H1 (cell line): ENCODE data around the gene CCNY. TPM values are rescaled to one million over a fixed set of nuclear protein-coding genes. Genes with fewer than 3 reads are reported as not detected.

Experiments
- CTCF ChIA-PET: fragments of 300-600 bp; sonication (Branson Sonifier 250); formaldehyde crosslinking; loops from one replicate; lab custom pipeline; 2021; ENCODE audit not compliant: partially characterized antibody; lab: Charles Lee
- POLR2A ChIA-PET: fragments of 300-600 bp; sonication (Branson Sonifier 250); formaldehyde crosslinking; loops from one replicate; lab custom pipeline; 2021; ENCODE audit warnings: inconsistent platforms; ENCODE audit not compliant: partially characterized antibody; lab: Charles Lee
- DNase-seq, 2 experiments: peaks; one replicate each; pipeline versions ENCODE4 v3.0.0 to v3.0.0-alpha.2; 2010 to 2022; ENCODE audit warnings: low spot score in 2 of 2, low read depth in 1 of 2, mixed read lengths in 1 of 2
- FAIRE-seq: peaks from 2 replicates; lab custom pipeline; 2011; peaks lifted over from hg19 to GRCh38; lab: Jason Lieb, UNC
- H2AFZ ChIP-seq: 2 replicates; pipeline ENCODE4 v1.8.1; 2012; ENCODE audit warnings: low read length, inconsistent platforms
- H2AK5ac ChIP-seq: 2 replicates; pipeline ENCODE4 v1.6.1; 2013; ENCODE audit warnings: low read depth, low read length
- H2BK120ac ChIP-seq: replicated peaks from 2 replicates; pipeline ENCODE3; 2013; ENCODE audit warnings: low read depth, low read length, inconsistent platforms
- H2BK12ac ChIP-seq: 2 replicates; pipeline ENCODE4 v1.6.1; 2013; ENCODE audit warnings: low read depth, low read length
- H2BK15ac ChIP-seq: 2 replicates; pipeline ENCODE4 v1.6.1; 2013; ENCODE audit warnings: low read length
- H2BK20ac ChIP-seq: 2 replicates; pipeline ENCODE4 v1.6.1; 2013; ENCODE audit warnings: low read length
- H2BK5ac ChIP-seq: 2 replicates; pipeline ENCODE4 v1.6.1; 2013; ENCODE audit warnings: low read depth, low read length
- H3K14ac ChIP-seq: 2 replicates; pipeline ENCODE4 v1.6.1; 2013; ENCODE audit warnings: inconsistent platforms; ENCODE audit not compliant: insufficient read length
- H3K18ac ChIP-seq: 2 replicates; pipeline ENCODE4 v1.6.1; 2013; ENCODE audit warnings: low read length; ENCODE audit errors: extremely low read depth
- H3K23ac ChIP-seq: 2 replicates; pipeline ENCODE4 v1.6.1; 2013; ENCODE audit warnings: inconsistent platforms; ENCODE audit not compliant: insufficient read length
- H3K23me2 ChIP-seq: 2 replicates; pipeline ENCODE4 v1.6.1; 2013; ENCODE audit warnings: low read depth, low read length
- H3K27ac ChIP-seq: 2 replicates; pipeline ENCODE4 v1.6.1; 2011; ENCODE audit warnings: low read depth, low read length, inconsistent platforms
- H3K27me3 ChIP-seq, 4 experiments: replicated peaks in 1 of 4; 1 replicate in 1 of 4; 2 replicates in 3 of 4; pipeline versions ENCODE4 v1.6.1 to v1.8.1; 2011 to 2013; ENCODE audit warnings: low read length in 3 of 4, mild to moderate bottlenecking in 3 of 4, inconsistent platforms in 2 of 4, mixed read lengths in 2 of 4, moderate library complexity in 1 of 4; ENCODE audit not compliant: control insufficient read depth in 3 of 4, insufficient read depth in 3 of 4; ENCODE audit errors: extremely low read depth in 1 of 4
- H3K36me3 ChIP-seq, 4 experiments: 2 replicates each; pipeline versions ENCODE4 v1.6.1 to v1.8.1; 2011 to 2013; ENCODE audit warnings: mild to moderate bottlenecking in 4 of 4, low read length in 3 of 4, moderate library complexity in 2 of 4, control low read depth in 1 of 4, inconsistent platforms in 1 of 4; ENCODE audit not compliant: insufficient read depth in 4 of 4, control insufficient read depth in 2 of 4
- H3K4ac ChIP-seq: replicated peaks from 2 replicates; pipeline ENCODE3; 2013; ENCODE audit warnings: low read length, low read depth, mixed read lengths, inconsistent platforms; ENCODE audit not compliant: insufficient read length
- H3K4me1 ChIP-seq, 4 experiments: replicated peaks in 1 of 4; 1 replicate in 1 of 4; 2 replicates in 3 of 4; pipeline versions ENCODE4 v1.6.1 to v1.8.1; 2011 to 2013; ENCODE audit warnings: low read length in 3 of 4, inconsistent platforms in 2 of 4, mixed read lengths in 1 of 4; ENCODE audit not compliant: insufficient read depth in 4 of 4, control insufficient read depth in 3 of 4
- H3K4me2 ChIP-seq, 2 experiments: 2 replicates each; pipeline versions ENCODE4 v1.6.1 to v1.8.1; 2011 to 2013; ENCODE audit warnings: low read depth in 2 of 2, low read length in 2 of 2, control low read depth in 1 of 2, inconsistent platforms in 1 of 2, mild to moderate bottlenecking in 1 of 2; ENCODE audit not compliant: insufficient read depth in 1 of 2
- H3K4me3 ChIP-seq, 4 experiments: fragments of 200-600, 300-600 bp in 1 of 4; sonication (generic), shearing (Covaris generic), sonication (Bioruptor Twin) in 1 of 4; 2 replicates each; pipeline versions ENCODE4 v1.5.1 to v1.8.1; 2011 to 2016; ENCODE audit warnings: low read length in 4 of 4, low read depth in 3 of 4, control low read depth in 2 of 4, inconsistent platforms in 2 of 4, mild to moderate bottlenecking in 2 of 4, mixed read lengths in 1 of 4, moderate library complexity in 1 of 4; ENCODE audit not compliant: insufficient read depth in 2 of 4; ENCODE audit errors: extremely low read depth in 1 of 4
- H3K56ac ChIP-seq: replicated peaks from 2 replicates; pipeline ENCODE3; 2013; ENCODE audit warnings: low read depth, mild to moderate bottlenecking, mixed read lengths, low read length, inconsistent platforms; ENCODE audit not compliant: insufficient read length
- H3K79me1 ChIP-seq: 2 replicates; pipeline ENCODE4 v1.6.1; 2013; ENCODE audit warnings: low read depth, low read length, control low read depth
- H3K79me2 ChIP-seq, 2 experiments: 2 replicates each; pipeline versions ENCODE4 v1.6.1 to v1.8.1; 2012 to 2013; ENCODE audit warnings: low read length in 2 of 2, mild to moderate bottlenecking in 2 of 2, inconsistent platforms in 1 of 2; ENCODE audit not compliant: insufficient read depth in 2 of 2, control insufficient read depth in 1 of 2
- H3K9ac ChIP-seq, 4 experiments: replicated peaks in 1 of 4; 1 replicate in 1 of 4; 2 replicates in 3 of 4; pipeline versions ENCODE4 v1.6.1 to v1.8.1; 2011 to 2013; ENCODE audit warnings: low read depth in 3 of 4, low read length in 3 of 4, control low read depth in 2 of 4, mild to moderate bottlenecking in 2 of 4, moderate library complexity in 2 of 4, inconsistent platforms in 1 of 4; ENCODE audit errors: extremely low read depth in 1 of 4
- H3K9me3 ChIP-seq, 2 experiments: 2 replicates each; pipeline versions ENCODE4 v1.6.1 to v1.8.1; 2012 to 2013; ENCODE audit warnings: mild to moderate bottlenecking in 2 of 2, moderate library complexity in 2 of 2, control low read depth in 1 of 2, inconsistent platforms in 1 of 2, low read depth in 1 of 2, low read length in 1 of 2, mixed read lengths in 1 of 2; ENCODE audit not compliant: insufficient read depth in 2 of 2
- H4K20me1 ChIP-seq, 2 experiments: replicated peaks in 1 of 2; 2 replicates each; pipeline versions ENCODE3 to v1.8.1; 2011 to 2013; ENCODE audit warnings: inconsistent platforms in 2 of 2, low read length in 2 of 2, mild to moderate bottlenecking in 1 of 2; ENCODE audit not compliant: insufficient read depth in 2 of 2, control insufficient read depth in 1 of 2
- H4K5ac ChIP-seq: 2 replicates; pipeline ENCODE4 v1.6.1; 2013; ENCODE audit warnings: low read length, low read depth, mixed read lengths, inconsistent platforms; ENCODE audit not compliant: insufficient read length
- H4K8ac ChIP-seq: 2 replicates; pipeline ENCODE4 v1.8.0; 2013; ENCODE audit warnings: mild to moderate bottlenecking, moderate library complexity, low read length, inconsistent platforms; ENCODE audit not compliant: insufficient read depth; ENCODE audit errors: extremely low read depth
- H4K91ac ChIP-seq: replicated peaks from 2 replicates; pipeline ENCODE3; 2013; ENCODE audit warnings: low read length, mixed read lengths, inconsistent platforms; ENCODE audit not compliant: insufficient read length
- BACH1 ChIP-seq: IDR thresholded peaks from 2 replicates; pipeline ENCODE4 v1.6.1; 2012; ENCODE audit warnings: low read length, improper control_type of control experiment
- CBX5 ChIP-seq: fragments of 300-800, 300-1000 bp; sonication (generic); IDR thresholded peaks from 2 replicates; pipeline ENCODE4 v1.7.1; 2016; ENCODE audit warnings: antibody characterized with exemption, low read length, low read depth
- CHD1 ChIP-seq: IDR thresholded peaks from 2 replicates; pipeline ENCODE4 v1.6.1; 2012; ENCODE audit warnings: low read depth, low read length, improper control_type of control experiment
- CREB1 ChIP-seq: IDR thresholded peaks from 2 replicates; pipeline ENCODE4 v1.6.1; 2012; ENCODE audit warnings: inconsistent platforms
- POU5F1 ChIP-seq: IDR thresholded peaks from 2 replicates; pipeline ENCODE4 v1.6.1; 2011; ENCODE audit warnings: low read depth, mild to moderate bottlenecking, low read length, moderate library complexity
- RNF2 ChIP-seq: fragments of 200-900, 300-1000 bp; sonication (generic); IDR thresholded peaks from 2 replicates; pipeline ENCODE4 v1.7.1; 2016; ENCODE audit warnings: borderline replicate concordance, low read depth, mild to moderate bottlenecking, antibody characterized with exemption, low read length; ENCODE audit not compliant: poor library complexity, severe bottlenecking; ENCODE audit errors: missing control alignments
- TBP ChIP-seq: IDR thresholded peaks from 2 replicates; pipeline ENCODE4 v1.6.1; 2011; ENCODE audit warnings: low read depth, low read length, improper control_type of control experiment
- WGBS, 2 experiments: shearing (Covaris generic) in 1 of 2; methylation state at CpG; one replicate each; pipeline versions ENCODE4 v1.1.6 to v1.1.7; 2013 to 2015; ENCODE audit warnings: low lambda C conversion rate in 2 of 2, mixed read lengths in 2 of 2, inconsistent platforms in 1 of 2, low coverage in 1 of 2, missing lambda C conversion rate in 1 of 2; ENCODE audit not compliant: insufficient replicate concordance in 2 of 2, insufficient coverage in 1 of 2, insufficient read length in 1 of 2; ENCODE audit errors: extremely low coverage in 1 of 2, missing lambda C conversion rate in 1 of 2; 5-methylcytosine and 5-hydroxymethylcytosine counted together
- polyA plus RNA-seq, 7 experiments: library from polyadenylated mRNA; depleted of rRNA in 3 of 7; stranded (reverse) in 5 of 7; unstranded in 2 of 7; fragments of >200 nt in 5 of 7; fragments of 200-250 nt in 2 of 7; gene quantifications; 1 replicate in 5 of 7; 2 replicates in 1 of 7; 4 replicates in 1 of 7; pipeline versions ENCODE4 v1.2.1 to v1.2.3, GENCODE V29; 2011 to 2013; ENCODE audit warnings: missing spikeins in 2 of 7, mixed read lengths in 2 of 7
- total RNA-seq: library from RNA; stranded (reverse); fragmentation: NEBNext Ultra II Directional; extraction: Animal tissue kit (Norgen Biotek cat#: 25700); gene quantifications from 2 replicates; pipeline ENCODE4 v1.2.1, GENCODE V29; 2021
- TF ChIP-seq, protein P1 (sequence below): IDR thresholded peaks from 2 replicates; pipeline ENCODE4 v1.6.1; 2011; ENCODE audit warnings: low read length, improper control_type of control experiment
- TF ChIP-seq, protein P2 (sequence below), 3 experiments: IDR thresholded peaks; 1 replicate in 2 of 3; 2 replicates in 1 of 3; pipeline versions ENCODE4 v1.5.1 to v1.6.1; 2011; ENCODE audit warnings: low read length in 3 of 3, mild to moderate bottlenecking in 3 of 3, inconsistent platforms in 2 of 3, low read depth in 1 of 3, moderate library complexity in 1 of 3; ENCODE audit not compliant: insufficient read depth in 1 of 3; ENCODE audit errors: control extremely low read depth in 1 of 3

CCNY gene
- total and polyA plus RNA-seq, 2 of the 8 experiments (the other 6 are each of a cell fraction or from before 2014, with no cell fraction given), result 25.3 to 68.2 TPM

DNA sequence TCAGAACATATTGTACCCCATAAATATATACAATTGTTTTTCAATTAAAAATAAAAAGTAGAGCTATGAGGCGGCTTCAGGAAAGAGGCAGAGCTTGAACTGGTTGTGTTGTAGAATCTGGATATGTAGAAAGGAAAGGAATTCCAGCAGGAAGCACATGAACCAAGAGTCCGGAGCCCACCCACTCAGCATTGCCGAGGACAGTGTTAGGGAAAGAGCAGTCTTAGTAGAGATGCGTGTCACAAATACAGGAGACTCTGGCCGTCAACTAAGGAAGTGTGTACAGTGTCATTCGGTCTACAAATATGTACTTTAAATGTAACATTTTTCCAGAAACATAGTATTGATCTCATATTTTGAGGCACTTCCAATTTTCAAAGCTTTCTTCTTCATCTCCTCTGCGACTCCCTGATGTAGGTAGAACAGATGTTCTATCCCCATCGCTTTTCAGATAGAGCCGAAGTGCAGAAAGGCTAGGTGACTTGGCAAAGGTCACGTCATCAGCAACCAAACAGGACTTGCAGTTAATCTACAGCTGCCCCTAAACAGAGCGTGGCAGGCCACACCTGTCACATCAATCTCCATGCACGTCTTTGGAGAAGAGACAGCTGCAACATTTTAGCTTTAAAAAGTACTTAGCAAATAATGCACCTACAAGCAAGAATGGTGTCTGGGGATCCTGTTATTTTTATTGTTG, 243.6 kb downstream of the CCNY start:
- Histone ChIP-seq H3K79me1 (no peaks in the 10 kb centered on the region), H3K18ac (no peak overlapping the region), H2BK5ac (no peak overlapping the region), H3K56ac (no peak overlapping the region), H4K91ac (no peak overlapping the region), H4K20me1 (no peaks in the 10 kb centered on the region), H4K5ac (no peak overlapping the region), H3K9ac (no peak overlapping the region), H3K4me3 (no peak overlapping the region), H3K14ac (no peak overlapping the region), H2BK120ac (no peak overlapping the region), H2BK12ac (no peak overlapping the region), H3K27ac (no peak overlapping the region), H2AK5ac (no peak overlapping the region), H3K4me1 (peaks cover 0 to 2% (median 0%) of the 10 kb centered on the region in 4 experiments; a peak in 2 of 7 replicates), H3K4me2 (no peak overlapping the region), H4K8ac (no peak overlapping the region), H2AFZ (no peak overlapping the region), H3K9me3 (no peaks in the 10 kb centered on the region), H3K79me2 (no peaks in the 10 kb centered on the region), H3K23me2 (no peaks in the 10 kb centered on the region), H3K4ac (no peak overlapping the region), H3K36me3 (no peaks in the 10 kb centered on the region), H3K23ac (no peak overlapping the region), H3K27me3 (no peaks in the 10 kb centered on the region), H2BK15ac (no peak overlapping the region), H2BK20ac (no peak overlapping the region)
- DNase-seq, result no peak
- WGBS, 2 experiments, result 89% methylated on average over 12 of the region's 12 CpGs; no CpG with 5 or more reads in 1 of the 2 experiments
- no peak for FAIRE-seq
- CTCF ChIA-PET, result interaction anchor here (0.6 to 2.7 kb wide), 8 partner anchors 9 to 340 kb away, joined by 3 to 10 read pairs (median 4); no protein-coding TSS in a partner anchor
- POLR2A ChIA-PET, result interaction anchor here (1.3 kb wide), 1 partner anchor 14 kb away, joined by 4 read pairs; no protein-coding TSS in a partner anchor
- TF ChIP-seq CREB1 (no peak), TBP (no peak), CBX5 (no peak), POU5F1 (no peak), BACH1 (no peak), RNF2 (no peak), CHD1 (no peak)
- TF ChIP-seq, protein P1, sequence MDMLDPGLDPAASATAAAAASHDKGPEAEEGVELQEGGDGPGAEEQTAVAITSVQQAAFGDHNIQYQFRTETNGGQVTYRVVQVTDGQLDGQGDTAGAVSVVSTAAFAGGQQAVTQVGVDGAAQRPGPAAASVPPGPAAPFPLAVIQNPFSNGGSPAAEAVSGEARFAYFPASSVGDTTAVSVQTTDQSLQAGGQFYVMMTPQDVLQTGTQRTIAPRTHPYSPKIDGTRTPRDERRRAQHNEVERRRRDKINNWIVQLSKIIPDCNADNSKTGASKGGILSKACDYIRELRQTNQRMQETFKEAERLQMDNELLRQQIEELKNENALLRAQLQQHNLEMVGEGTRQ, result no peak
- TF ChIP-seq, protein P2, sequence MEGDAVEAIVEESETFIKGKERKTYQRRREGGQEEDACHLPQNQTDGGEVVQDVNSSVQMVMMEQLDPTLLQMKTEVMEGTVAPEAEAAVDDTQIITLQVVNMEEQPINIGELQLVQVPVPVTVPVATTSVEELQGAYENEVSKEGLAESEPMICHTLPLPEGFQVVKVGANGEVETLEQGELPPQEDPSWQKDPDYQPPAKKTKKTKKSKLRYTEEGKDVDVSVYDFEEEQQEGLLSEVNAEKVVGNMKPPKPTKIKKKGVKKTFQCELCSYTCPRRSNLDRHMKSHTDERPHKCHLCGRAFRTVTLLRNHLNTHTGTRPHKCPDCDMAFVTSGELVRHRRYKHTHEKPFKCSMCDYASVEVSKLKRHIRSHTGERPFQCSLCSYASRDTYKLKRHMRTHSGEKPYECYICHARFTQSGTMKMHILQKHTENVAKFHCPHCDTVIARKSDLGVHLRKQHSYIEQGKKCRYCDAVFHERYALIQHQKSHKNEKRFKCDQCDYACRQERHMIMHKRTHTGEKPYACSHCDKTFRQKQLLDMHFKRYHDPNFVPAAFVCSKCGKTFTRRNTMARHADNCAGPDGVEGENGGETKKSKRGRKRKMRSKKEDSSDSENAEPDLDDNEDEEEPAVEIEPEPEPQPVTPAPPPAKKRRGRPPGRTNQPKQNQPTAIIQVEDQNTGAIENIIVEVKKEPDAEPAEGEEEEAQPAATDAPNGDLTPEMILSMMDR (IDR thresholded peaks at IDR 0.05; ENCODE audit: control extremely low read depth in 1 of 3, insufficient read depth in 1 of 3, low read depth in 1 of 3, low read length in 3 of 3), result no peak
